Measurements from ENCODE around the gene OR2Z1. TPM values are rescaled to one million over a fixed set of nuclear protein-coding genes. Genes with fewer than 3 reads are reported as not detected.
"Not testable (repeated sequence)": the region's sequence is repeated elsewhere in the genome, so short reads cannot be mapped to it uniquely, and the experiment has no call there.

OR2Z1 gene
- total RNA-seq, 4 donors from 2014 or later: not detected

GRCh38 chr19:8731428-8732169, 10.2 kb downstream of the OR2Z1 start:
- Histone ChIP-seq H3K4me1 (no peaks in the 10 kb centered on the region), H3K27ac (no peak overlapping the region), H3K4me3 (replicated peaks in 1 of 3) (no peak overlapping the region), H3K36me3 (no peaks in the 10 kb centered on the region), H3K27me3 (no peaks in the 10 kb centered on the region), H3K9me3 (no peaks in the 10 kb centered on the region)
- WGBS, 2 donors: 53 to 69% methylated on average over 19 of the region's 19 CpGs
- intact Hi-C loops (cut with DNase I): no loop called here
- TF ChIP-seq POLR2A (IDR thresholded peaks at IDR 0.05): no peak
- DNase-seq: no peak

- TF ChIP-seq POLR2A (IDR thresholded peaks at IDR 0.05) (no peak), CTCF (IDR thresholded peaks at IDR 0.05) (no peak)
- intact Hi-C loops (cut with DNase I): no loop called here
- Histone ChIP-seq H3K4me1 (no peaks in the 10 kb centered on the region), H3K27ac (no peak overlapping the region), H3K4me3 (replicated peaks in 1 of 3) (no peak overlapping the region), H3K9me3 (no peaks in the 10 kb centered on the region), H3K36me3 (no peaks in the 10 kb centered on the region), H3K27me3 (no peaks in the 10 kb centered on the region)
- no peak for DNase-seq
- WGBS, 2 donors: 76 to 80% methylated on average over 8 of the region's 8 CpGs
These were observed 16.9 kb downstream of the OR2Z1 start for GRCh38 chr19:8738377-8738776.

- H3K4me3 ChIP-seq (replicated peaks in 1 of 3); H3K4me1 ChIP-seq; intact Hi-C loops (cut with DNase I); DNase-seq; H3K27ac ChIP-seq; H3K27me3 ChIP-seq; H3K36me3 ChIP-seq; H3K9me3 ChIP-seq: not testable (repeated sequence)
- 81 to 91% methylated on average over 9 to 17 of the region's 55 CpGs for WGBS, 2 donors
These were observed 18.0 kb downstream of the OR2Z1 start for GRCh38 chr19:8739291-8740065.

GRCh38 chr19:8767257-8767656, 45.8 kb downstream of the OR2Z1 start:
- H3K4me3 ChIP-seq (replicated peaks in 1 of 3); H3K27ac ChIP-seq; intact Hi-C loops (cut with DNase I); H3K36me3 ChIP-seq; H3K9me3 ChIP-seq; H3K4me1 ChIP-seq; H3K27me3 ChIP-seq; DNase-seq: not testable (repeated sequence)
- WGBS, 2 donors: 83 to 86% methylated on average over 5 of the region's 11 CpGs

GRCh38 chr19:8769265-8769664, 47.8 kb downstream of the OR2Z1 start:
- intact Hi-C loops (cut with DNase I); H3K4me1 ChIP-seq; DNase-seq; H3K36me3 ChIP-seq; H3K9me3 ChIP-seq; H3K4me3 ChIP-seq (replicated peaks in 1 of 3); H3K27me3 ChIP-seq; H3K27ac ChIP-seq: not testable (repeated sequence)
- WGBS, 2 donors: 84 to 90% methylated on average over 3 to 4 of the region's 8 CpGs

GRCh38 chr19:8773587-8773986, 52.2 kb downstream of the OR2Z1 start:
- no CpG with 5 or more reads among the region's 12 CpGs for WGBS, 2 donors
- H3K9me3 ChIP-seq; DNase-seq; H3K4me3 ChIP-seq (replicated peaks in 1 of 3); H3K4me1 ChIP-seq; H3K27me3 ChIP-seq; intact Hi-C loops (cut with DNase I); H3K27ac ChIP-seq; H3K36me3 ChIP-seq: not testable (repeated sequence)

Small RNAs within 50 kb of the gene (small RNA-seq; reads per million reads assigned to genes)
- not detected for gene AC012616.1

Other genes starting within 250 kb of the OR2Z1 start
- gene PRAM1, start 219.0 kb upstream of the OR2Z1 start, total RNA-seq: 1 to 10 TPM in 1 of 4 donors, under 1 TPM in 2, not detected in 1; 0.58 to 2.0 (median 0.81) TPM
- gene ZNF414, start 207.5 kb upstream of the OR2Z1 start, total RNA-seq: 10 to 100 TPM in 3 of 4 donors, 1 to 10 TPM in 1; 9.1 to 44.3 (median 34.4) TPM
- 10 to 100 TPM in 1 of 4 donors, 1 to 10 TPM in 3; 5.1 to 21.5 (median 6.0) TPM for gene MYO1F, start 144.2 kb upstream of the OR2Z1 start, total RNA-seq
- gene ADAMTS10, start 110.9 kb upstream of the OR2Z1 start, total RNA-seq: 10 to 100 TPM in 3 of 4 donors, 1 to 10 TPM in 1; 7.6 to 20.9 (median 14.7) TPM
- not detected for gene NFILZ, start 91.0 kb upstream of the OR2Z1 start, total RNA-seq
- under 1 TPM in 2 of 4 donors, not detected in 2; 0.27 to 0.33 TPM for gene ACTL9, start 22.8 kb upstream of the OR2Z1 start, total RNA-seq
- 10 to 100 TPM; 25.5 to 48.6 (median 36.3) TPM for gene ZNF558, start 110.7 kb downstream of the OR2Z1 start, total RNA-seq
- gene MBD3L1, start 110.7 kb downstream of the OR2Z1 start, total RNA-seq: not detected